SK-N-SH (cell line): ENCODE data around the gene ZNF516. TPM values are rescaled to one million over a fixed set of nuclear protein-coding genes. Genes with fewer than 3 reads are reported as not detected.

Experiments
- CTCF ChIA-PET: fragments of 300-600, 350-600 bp; formaldehyde crosslinking; extraction: SDS; loops from one replicate; lab custom pipeline; 2021; lab: Yijun Ruan, JAX
- POLR2A ChIA-PET: fragments of 350-600 bp; sonication (Branson Sonifier 250); formaldehyde crosslinking; extraction: SDS; loops from one replicate; lab custom pipeline; 2020; ENCODE audit warnings: antibody characterized with exemption, inconsistent platforms; lab: Yijun Ruan, JAX
- DNase-seq: peaks from one replicate; pipeline ENCODE4 v3.0.0; 2012
- H2AFZ ChIP-seq: fragments of 200-600 bp; sonication (generic); 2 replicates; pipeline ENCODE4 v1.8.1; 2016; ENCODE audit warnings: antibody characterized with exemption, mild to moderate bottlenecking, low read depth
- H3F3A ChIP-seq: fragments of 200-600 bp; sonication (generic); replicated peaks from 2 replicates; pipeline ENCODE3; 2016; ENCODE audit warnings: antibody characterized with exemption, mild to moderate bottlenecking; ENCODE audit not compliant: insufficient read depth
- H3K27ac ChIP-seq, 2 experiments: fragments of 200-500 bp in 1 of 2; fragments of 200-600 bp in 1 of 2; sonication (Bioruptor generic) in 1 of 2; sonication (generic), shearing (Covaris generic) in 1 of 2; 2 replicates each; pipeline versions ENCODE4 v1.5.1 to v1.6.1; 2014 to 2016; ENCODE audit warnings: low read depth in 2 of 2, inconsistent platforms in 1 of 2, low read length in 1 of 2, mild to moderate bottlenecking in 1 of 2, mixed read lengths in 1 of 2
- H3K27me3 ChIP-seq: fragments of 200-600 bp; sonication (generic), shearing (Covaris generic); 2 replicates; pipeline ENCODE4 v1.6.1; 2016; ENCODE audit warnings: mixed run types; ENCODE audit not compliant: insufficient read depth
- H3K36me3 ChIP-seq, 2 experiments: fragments of 200-500 bp in 1 of 2; fragments of 200-600 bp in 1 of 2; sonication (Bioruptor generic) in 1 of 2; sonication (generic) in 1 of 2; replicated peaks in 1 of 2; 2 replicates each; pipeline versions ENCODE3 to v1.5.1; 2014 to 2016; ENCODE audit warnings: low read length in 1 of 2, mild to moderate bottlenecking in 1 of 2; ENCODE audit not compliant: insufficient read depth in 2 of 2, control insufficient read depth in 1 of 2
- H3K4me1 ChIP-seq, 2 experiments: fragments of 200-500 bp in 1 of 2; fragments of 200-600 bp in 1 of 2; sonication (Bioruptor generic) in 1 of 2; sonication (generic), shearing (Covaris generic) in 1 of 2; 2 replicates each; pipeline versions ENCODE4 v1.5.1 to v1.6.1; 2014 to 2016; ENCODE audit warnings: low read depth in 1 of 2, low read length in 1 of 2, mixed run types in 1 of 2; ENCODE audit not compliant: insufficient read depth in 2 of 2, control insufficient read depth in 1 of 2
- H3K4me2 ChIP-seq: fragments of 200-600 bp; sonication (generic), shearing (Covaris generic); 2 replicates; pipeline ENCODE4 v1.6.1; 2017; ENCODE audit warnings: mixed run types
- H3K4me3 ChIP-seq, 2 experiments: fragments of 200-500 bp in 1 of 2; fragments of 200-600 bp in 1 of 2; sonication (Bioruptor generic) in 1 of 2; sonication (generic), shearing (Covaris generic) in 1 of 2; 2 replicates each; pipeline versions ENCODE4 v1.5.1 to v1.8.1; 2014 to 2016; ENCODE audit warnings: low read depth in 2 of 2, inconsistent platforms in 1 of 2, low read length in 1 of 2, mild to moderate bottlenecking in 1 of 2, mixed read lengths in 1 of 2, moderate library complexity in 1 of 2
- H3K79me2 ChIP-seq: fragments of 200-600 bp; sonication (generic); 2 replicates; pipeline ENCODE4 v1.8.1; 2017; ENCODE audit warnings: mild to moderate bottlenecking; ENCODE audit not compliant: insufficient read depth
- H3K9ac ChIP-seq: fragments of 200-600 bp; sonication (generic); 2 replicates; pipeline ENCODE4 v1.6.1; 2017; ENCODE audit warnings: mixed run types
- H3K9me2 ChIP-seq: fragments of 200-600 bp; sonication (generic); 2 replicates; pipeline ENCODE4 v1.6.1; 2017; ENCODE audit warnings: mixed run types
- H3K9me3 ChIP-seq: fragments of 200-600 bp; sonication (generic); 2 replicates; pipeline ENCODE4 v1.6.1; 2017; ENCODE audit warnings: mixed run types, mild to moderate bottlenecking, moderate library complexity
- H4K20me1 ChIP-seq: fragments of 200-600 bp; sonication (generic); 2 replicates; pipeline ENCODE4 v1.6.1; 2017; ENCODE audit warnings: mild to moderate bottlenecking, mixed run types; ENCODE audit not compliant: insufficient read depth
- EZH2phosphoT487 ChIP-seq: fragments of 200-600 bp; sonication (generic); IDR thresholded peaks from 2 replicates; pipeline ENCODE4 v1.6.1; 2017; ENCODE audit warnings: low read depth, mixed run types, mild to moderate bottlenecking, antibody characterized with exemption, moderate library complexity, borderline replicate concordance
- FOXM1 ChIP-seq: IDR thresholded peaks from 2 replicates; pipeline ENCODE4 v1.4.0; 2012; ENCODE audit warnings: low read depth, mild to moderate bottlenecking
- MAX ChIP-seq: IDR thresholded peaks from 2 replicates; pipeline ENCODE4 v1.4.0; 2012; ENCODE audit warnings: low read depth
- MEF2A ChIP-seq: IDR thresholded peaks from 2 replicates; pipeline ENCODE4 v1.4.0; 2012; ENCODE audit warnings: low read depth, borderline replicate concordance
- POLR2AphosphoS5 ChIP-seq: IDR thresholded peaks from 2 replicates; pipeline ENCODE4 v1.6.1; 2012; ENCODE audit warnings: low read depth, low read length
- RAD21 ChIP-seq: IDR thresholded peaks from 2 replicates; pipeline ENCODE4 v1.6.1; 2012; ENCODE audit warnings: mild to moderate bottlenecking, low read length
- SIN3A ChIP-seq: IDR thresholded peaks from 2 replicates; pipeline ENCODE4 v1.6.1; 2012; ENCODE audit warnings: low read depth, mild to moderate bottlenecking, low read length, moderate library complexity, borderline replicate concordance
- SMC3 ChIP-seq: IDR thresholded peaks from 2 replicates; pipeline ENCODE4 v1.6.1; 2012; ENCODE audit warnings: low read depth, low read length, improper control_type of control experiment
- TAF1 ChIP-seq: IDR thresholded peaks from 2 replicates; pipeline ENCODE4 v1.6.1; 2012; ENCODE audit warnings: low read depth, mild to moderate bottlenecking, low read length, moderate library complexity, borderline replicate concordance
- TCF12 ChIP-seq: IDR thresholded peaks from 2 replicates; pipeline ENCODE4 v1.4.0; 2012
- TEAD4 ChIP-seq: IDR thresholded peaks from 2 replicates; pipeline ENCODE4 v1.4.0; 2012; ENCODE audit warnings: mild to moderate bottlenecking, borderline replicate concordance; ENCODE audit not compliant: insufficient read depth
- USF1 ChIP-seq: IDR thresholded peaks from 2 replicates; pipeline ENCODE4 v1.4.0; 2012; ENCODE audit warnings: low read depth, borderline replicate concordance
- USF2 ChIP-seq: fragments of 150-350 bp; IDR thresholded peaks from 2 replicates; pipeline ENCODE4 v1.6.1; 2017; ENCODE audit warnings: antibody characterized with exemption, low read length, low read depth, borderline replicate concordance
- YY1 ChIP-seq: IDR thresholded peaks from 2 replicates; pipeline ENCODE4 v1.4.0; 2012; ENCODE audit warnings: low read depth, mild to moderate bottlenecking
- ZBTB33 ChIP-seq: IDR thresholded peaks from 2 replicates; pipeline ENCODE4 v1.4.0; 2012; ENCODE audit warnings: low read depth, borderline replicate concordance
- WGBS: methylation state at CpG from one replicate; pipeline ENCODE4 v1.1.6; 2017; ENCODE audit warnings: low lambda C conversion rate; 5-methylcytosine and 5-hydroxymethylcytosine counted together
- polyA plus RNA-seq, 3 experiments: library from polyadenylated mRNA; depleted of rRNA; stranded (reverse); fragments of >200 nt; gene quantifications; 2 replicates each; pipeline ENCODE4 v1.2.3, GENCODE V29; 2012
- TF ChIP-seq, protein P1 (sequence below): fragments of 200-600 bp; sonication (generic); IDR thresholded peaks from 2 replicates; pipeline ENCODE4 v1.6.1; 2017; ENCODE audit warnings: antibody characterized with exemption, mild to moderate bottlenecking, moderate library complexity

The ZNF516 gene
- polyA plus RNA-seq, 1 of the 3 experiments (the other 2 are of a cell fraction), result 4.4 TPM

DNA sequence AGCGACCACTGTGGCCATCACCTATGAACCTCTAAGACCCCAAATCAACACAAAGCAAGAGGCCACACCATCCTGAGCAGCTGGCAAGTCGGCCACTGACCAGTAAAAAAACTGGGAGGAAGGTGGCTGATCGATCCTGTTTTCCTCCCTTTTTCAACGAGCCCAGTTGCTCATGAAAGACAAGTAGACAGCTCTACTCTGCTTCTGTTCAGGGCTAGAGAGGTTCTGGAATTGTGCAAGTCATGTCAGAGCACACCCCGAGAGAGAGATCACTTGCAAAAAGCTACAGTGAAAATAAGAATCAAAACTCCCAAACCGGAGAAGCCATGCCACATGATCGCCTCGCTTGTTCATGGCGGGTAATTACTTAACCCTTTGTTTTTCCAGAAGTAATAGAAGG, 34.6 kb downstream of the ZNF516 start:
- CTCF ChIA-PET, result no interaction called here
- H3K27ac ChIP-seq, result peak overlapping the region in 1 of 2 experiments; percentile 91; a peak in 2 of 4 replicates
- no peaks in the 10 kb centered on the region for H3K36me3 ChIP-seq

DNA sequence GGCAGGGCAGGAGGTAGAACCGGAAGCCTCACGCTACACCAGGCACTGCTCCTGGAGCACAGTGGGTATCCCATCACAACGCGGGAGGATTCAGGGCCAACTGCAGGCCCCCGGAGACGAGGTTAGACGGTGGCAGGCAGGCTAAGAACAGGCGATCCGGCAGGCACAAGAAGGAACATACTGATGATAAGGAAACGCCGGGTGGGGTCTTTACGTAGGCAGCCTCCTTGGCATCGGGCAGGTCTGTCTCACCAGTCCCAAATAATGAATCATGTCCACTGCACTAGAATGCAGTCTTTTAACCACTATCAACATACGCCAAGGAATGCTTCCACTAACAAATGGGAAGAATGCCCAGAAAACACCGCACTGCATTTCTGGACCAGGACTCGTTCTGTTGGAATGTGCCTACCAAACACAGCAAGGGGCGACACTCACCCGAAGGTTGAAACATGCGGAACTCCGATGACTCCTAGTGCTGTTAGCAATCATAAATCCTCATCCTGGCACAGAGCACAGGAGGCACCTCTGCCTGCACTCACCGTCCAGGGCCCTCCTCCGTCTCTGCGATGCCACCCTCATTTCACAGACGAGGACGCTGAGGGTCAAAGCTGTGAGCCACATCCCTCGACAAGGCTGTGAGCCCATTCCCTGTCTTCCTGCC, 35.2 kb downstream of the ZNF516 start:
- DNase-seq, result no peak
- TF ChIP-seq, protein P1, sequence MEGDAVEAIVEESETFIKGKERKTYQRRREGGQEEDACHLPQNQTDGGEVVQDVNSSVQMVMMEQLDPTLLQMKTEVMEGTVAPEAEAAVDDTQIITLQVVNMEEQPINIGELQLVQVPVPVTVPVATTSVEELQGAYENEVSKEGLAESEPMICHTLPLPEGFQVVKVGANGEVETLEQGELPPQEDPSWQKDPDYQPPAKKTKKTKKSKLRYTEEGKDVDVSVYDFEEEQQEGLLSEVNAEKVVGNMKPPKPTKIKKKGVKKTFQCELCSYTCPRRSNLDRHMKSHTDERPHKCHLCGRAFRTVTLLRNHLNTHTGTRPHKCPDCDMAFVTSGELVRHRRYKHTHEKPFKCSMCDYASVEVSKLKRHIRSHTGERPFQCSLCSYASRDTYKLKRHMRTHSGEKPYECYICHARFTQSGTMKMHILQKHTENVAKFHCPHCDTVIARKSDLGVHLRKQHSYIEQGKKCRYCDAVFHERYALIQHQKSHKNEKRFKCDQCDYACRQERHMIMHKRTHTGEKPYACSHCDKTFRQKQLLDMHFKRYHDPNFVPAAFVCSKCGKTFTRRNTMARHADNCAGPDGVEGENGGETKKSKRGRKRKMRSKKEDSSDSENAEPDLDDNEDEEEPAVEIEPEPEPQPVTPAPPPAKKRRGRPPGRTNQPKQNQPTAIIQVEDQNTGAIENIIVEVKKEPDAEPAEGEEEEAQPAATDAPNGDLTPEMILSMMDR, result peak; percentile 10; the same call in 1 of the 2 replicates
- TF ChIP-seq USF1, result no peak
- TF ChIP-seq USF2, result no peak
- no peak for TF ChIP-seq EZH2phosphoT487
- TF ChIP-seq SIN3A, result 0 out of 2 replicates have a peak, but pooled peaks have one; percentile 38
- TF ChIP-seq MAX, result 0 out of 2 replicates have a peak, but pooled peaks have one; percentile 62
- TF ChIP-seq YY1, result no peak
- peak; percentile 77 for TF ChIP-seq TCF12

More for the DNA sequence above, 34.6 kb downstream of the ZNF516 start:
- no peaks in the 10 kb centered on the region for H3K27me3 ChIP-seq
- no peak for TF ChIP-seq RAD21
- no peak for TF ChIP-seq TAF1
- no peak for TF ChIP-seq FOXM1
- no peak for TF ChIP-seq YY1
- no peak for TF ChIP-seq ZBTB33
- no peak for TF ChIP-seq MEF2A
- no peak for TF ChIP-seq SMC3
- no peak for TF ChIP-seq TEAD4
- no peak for TF ChIP-seq POLR2AphosphoS5
- no peak for TF ChIP-seq USF2
- H3K4me2 ChIP-seq, result peak overlapping the region; percentile 29; the same call in 1 of the 2 replicates
- 75% methylated on average over 9 of the region's 9 CpGs for WGBS
- H2AFZ ChIP-seq, result no peak overlapping the region
- no peak overlapping the region; a peak in 1 of 4 replicates for H3K4me3 ChIP-seq
- no peak for DNase-seq
- H3K79me2 ChIP-seq, result peaks cover 17% of the 10 kb centered on the region; the same call in 1 of the 2 replicates
- H3F3A ChIP-seq, result peaks cover 9% of the 10 kb centered on the region
- H3K4me1 ChIP-seq, result peaks cover 8 to 14% of the 10 kb centered on the region in 2 experiments; a peak in 2 of 4 replicates
- POLR2A ChIA-PET, result no interaction called here
- H4K20me1 ChIP-seq, result no peaks in the 10 kb centered on the region
- no peaks in the 10 kb centered on the region for H3K9me2 ChIP-seq
- H3K9me3 ChIP-seq, result no peaks in the 10 kb centered on the region
- H3K9ac ChIP-seq, result peak overlapping the region; percentile 25; the same call in 1 of the 2 replicates

More for the DNA sequence above, 35.2 kb downstream of the ZNF516 start:
- Histone ChIP-seq H3K79me2 (peaks cover 17% of the 10 kb centered on the region; the same call in 1 of the 2 replicates), H3K27me3 (no peaks in the 10 kb centered on the region), H3K4me1 (peaks cover 12 to 14% of the 10 kb centered on the region in 2 experiments; a peak in 2 of 4 replicates), H2AFZ (no peak overlapping the region), H3K9ac (peak overlapping the region; percentile 64), H3K9me2 (no peaks in the 10 kb centered on the region), H3K4me3 (no peak overlapping the region; a peak in 2 of 4 replicates), H4K20me1 (no peaks in the 10 kb centered on the region), H3K36me3 (no peaks in the 10 kb centered on the region), H3K4me2 (peak overlapping the region; percentile 77), H3K9me3 (no peaks in the 10 kb centered on the region), H3F3A (peaks cover 9% of the 10 kb centered on the region), H3K27ac (peak overlapping the region in 1 of 2 experiments; percentile 91; a peak in 2 of 4 replicates)
- ChIA-PET CTCF (no interaction called here), POLR2A (no interaction called here)
- 23% methylated on average over 16 of the region's 26 CpGs for WGBS
